Type B pancreatic cell (in vitro differentiated cells): ENCODE data around the gene ERGIC3. TPM values are rescaled to one million over a fixed set of nuclear protein-coding genes. Genes with fewer than 3 reads are reported as not detected.
A peak's percentile ranks its signal among the peaks of the same experiment; 100 is the strongest.

ENCODE experiments used
- DNase-seq: peaks from one replicate; pipeline ENCODE4 v3.0.0; 2021; ENCODE audit warnings: mixed read lengths; ENCODE audit not compliant: unreplicated experiment; ENCODE audit errors: extremely low spot score
- H3K27ac Mint-ChIP-seq: 2 replicates; pipeline ENCODE4 v1.8.0; 2021; ENCODE audit warnings: mild to moderate bottlenecking, mixed read lengths
- H3K27me3 Mint-ChIP-seq: 2 replicates; pipeline ENCODE4 v1.8.0; 2021; ENCODE audit warnings: mixed read lengths
- H3K36me3 Mint-ChIP-seq: 2 replicates; pipeline ENCODE4 v1.8.0; 2021; ENCODE audit warnings: mixed read lengths
- H3K4me1 Mint-ChIP-seq: one replicate; pipeline ENCODE4 v1.8.0; 2021; ENCODE audit warnings: mixed read lengths; ENCODE audit not compliant: unreplicated experiment
- H3K4me3 Mint-ChIP-seq: 2 replicates; pipeline ENCODE4 v1.8.0; 2021; ENCODE audit warnings: mild to moderate bottlenecking, mixed read lengths
- H3K9me3 Mint-ChIP-seq: 2 replicates; pipeline ENCODE4 v1.8.0; 2021; ENCODE audit warnings: mixed read lengths
- long read RNA-seq: library from polyadenylated mRNA; unstranded; transcript quantifications from one replicate; pipeline ENCODE4 v2.0.0, GENCODE V29; 2020
- total RNA-seq: library from RNA; stranded (reverse); gene quantifications from 2 replicates; pipeline ENCODE4 v1.2.1, GENCODE V29; 2021; ENCODE audit warnings: low replicate concordance
- TF ChIP-seq, protein P1 (sequence below): fragments of 200-600 bp; sonication (generic); conservative IDR thresholded peaks from 2 replicates; pipeline ENCODE4 v1.5.0; 2021; ENCODE audit warnings: antibody characterized with exemption, mild to moderate bottlenecking

The ERGIC3 gene
- total RNA-seq: 264 and 288 TPM in 2 replicates
- long read RNA-seq, transcript ERGIC3-202 (13 exons, 1,359 nt): major isoform, 638 of 684 reads
- long read RNA-seq, partial matches to known transcripts: 9 of 684 reads
- long read RNA-seq, other reads (novel, unspliced or antisense): 35 of 684 reads

DNA sequence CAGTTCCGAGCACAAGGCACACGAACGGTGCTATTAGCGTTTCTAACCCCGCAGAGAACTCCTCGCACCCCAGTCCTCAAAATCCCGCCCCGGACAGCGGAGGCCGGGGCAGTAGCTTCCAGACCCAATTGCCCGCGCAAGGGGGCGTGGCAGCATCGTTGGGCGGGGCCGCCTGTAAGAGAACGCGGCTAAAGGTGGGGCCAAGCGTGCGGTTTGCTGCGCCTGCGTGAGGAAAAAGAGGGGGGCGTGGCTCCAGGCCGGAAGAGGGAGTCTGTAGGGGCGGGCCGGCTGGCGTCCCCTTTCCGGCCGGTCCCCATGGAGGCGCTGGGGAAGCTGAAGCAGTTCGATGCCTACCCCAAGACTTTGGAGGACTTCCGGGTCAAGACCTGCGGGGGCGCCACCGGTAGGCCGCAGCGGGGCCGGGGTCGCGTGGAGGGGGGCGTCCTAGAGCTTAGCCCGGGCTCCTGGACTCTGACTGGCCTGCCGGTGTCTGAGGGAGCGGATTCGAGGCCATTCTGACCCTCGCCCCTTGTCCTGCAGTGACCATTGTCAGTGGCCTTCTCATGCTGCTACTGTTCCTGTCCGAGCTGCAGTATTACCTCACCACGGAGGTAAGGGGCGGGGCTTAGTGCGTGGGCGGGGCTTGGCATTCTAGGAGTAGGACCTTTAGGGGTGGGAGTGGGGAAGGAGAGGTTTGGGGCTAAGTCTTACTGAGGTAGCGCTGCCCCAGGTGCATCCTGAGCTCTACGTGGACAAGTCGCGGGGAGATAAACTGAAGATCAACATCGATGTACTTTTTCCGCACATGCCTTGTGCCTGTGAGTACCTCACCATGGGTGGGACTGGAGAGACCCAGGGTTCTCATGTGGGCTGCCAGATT, at the start of gene ERGIC3:
Gene ERGIC3, plus strand, starts transcription at position 296 of the 880 bp plus-strand sequence. Its CDS starts 20 bp downstream, at position 316.
- Mint-ChIP-seq H3K27me3 (no peaks in the 10 kb centered on the region), H3K27ac (peak within 1 kb of the TSS; percentile 85), H3K36me3 (peaks cover 8% of the 10 kb centered on the region), H3K9me3 (no peaks in the 10 kb centered on the region), H3K4me3 (peak within 1 kb of the TSS; percentile 92), H3K4me1 (peaks cover 10% of the 10 kb centered on the region)
- DNase-seq: peak; percentile 98
- TF ChIP-seq, protein P1, sequence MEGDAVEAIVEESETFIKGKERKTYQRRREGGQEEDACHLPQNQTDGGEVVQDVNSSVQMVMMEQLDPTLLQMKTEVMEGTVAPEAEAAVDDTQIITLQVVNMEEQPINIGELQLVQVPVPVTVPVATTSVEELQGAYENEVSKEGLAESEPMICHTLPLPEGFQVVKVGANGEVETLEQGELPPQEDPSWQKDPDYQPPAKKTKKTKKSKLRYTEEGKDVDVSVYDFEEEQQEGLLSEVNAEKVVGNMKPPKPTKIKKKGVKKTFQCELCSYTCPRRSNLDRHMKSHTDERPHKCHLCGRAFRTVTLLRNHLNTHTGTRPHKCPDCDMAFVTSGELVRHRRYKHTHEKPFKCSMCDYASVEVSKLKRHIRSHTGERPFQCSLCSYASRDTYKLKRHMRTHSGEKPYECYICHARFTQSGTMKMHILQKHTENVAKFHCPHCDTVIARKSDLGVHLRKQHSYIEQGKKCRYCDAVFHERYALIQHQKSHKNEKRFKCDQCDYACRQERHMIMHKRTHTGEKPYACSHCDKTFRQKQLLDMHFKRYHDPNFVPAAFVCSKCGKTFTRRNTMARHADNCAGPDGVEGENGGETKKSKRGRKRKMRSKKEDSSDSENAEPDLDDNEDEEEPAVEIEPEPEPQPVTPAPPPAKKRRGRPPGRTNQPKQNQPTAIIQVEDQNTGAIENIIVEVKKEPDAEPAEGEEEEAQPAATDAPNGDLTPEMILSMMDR: no peak

- Mint-ChIP-seq H3K27ac (no peak overlapping the region), H3K4me3 (no peak overlapping the region), H3K27me3 (no peaks in the 10 kb centered on the region), H3K9me3 (no peaks in the 10 kb centered on the region), H3K36me3 (peaks cover 30% of the 10 kb centered on the region), H3K4me1 (no peaks in the 10 kb centered on the region)
- DNase-seq: no peak
- TF ChIP-seq, protein P1: no peak
Measured at GRCh38 chr20:35492352-35492751, 49.5 kb upstream of the ERGIC3 start.

DNA sequence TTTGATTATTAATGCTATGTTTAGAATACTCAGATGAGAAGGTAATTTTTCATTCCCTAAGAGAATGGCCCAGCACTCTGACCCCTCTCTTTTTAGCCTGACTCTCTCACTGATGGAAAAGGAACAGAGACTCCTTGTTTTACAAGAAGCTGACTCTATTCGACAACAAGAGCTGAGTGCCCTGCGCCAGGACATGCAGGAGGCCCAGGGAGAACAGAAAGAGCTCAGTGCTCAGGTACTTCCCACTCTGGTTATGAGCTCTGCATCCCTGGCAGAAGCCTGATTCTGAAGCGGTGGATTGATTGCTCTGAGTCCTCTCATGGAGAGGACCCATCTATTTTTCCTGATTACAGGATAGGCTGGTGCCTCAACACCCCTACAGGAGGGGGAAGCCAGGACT, 45.4 kb upstream of the ERGIC3 start:
- H3K36me3 Mint-ChIP-seq: peaks cover 21% of the 10 kb centered on the region
- H3K9me3 Mint-ChIP-seq: no peaks in the 10 kb centered on the region
- TF ChIP-seq, protein P1: no peak
- H3K27me3 Mint-ChIP-seq: no peaks in the 10 kb centered on the region
- no peak overlapping the region for H3K27ac Mint-ChIP-seq
- no peak for DNase-seq
- H3K4me3 Mint-ChIP-seq: no peak overlapping the region
- H3K4me1 Mint-ChIP-seq: no peaks in the 10 kb centered on the region

- TF ChIP-seq, protein P1: no peak
- no peak for DNase-seq
- H3K27ac Mint-ChIP-seq: no peak overlapping the region
- H3K4me3 Mint-ChIP-seq: no peak overlapping the region
- no peaks in the 10 kb centered on the region for H3K4me1 Mint-ChIP-seq
- H3K27me3 Mint-ChIP-seq: no peaks in the 10 kb centered on the region
- no peaks in the 10 kb centered on the region for H3K9me3 Mint-ChIP-seq
- peaks cover 17% of the 10 kb centered on the region for H3K36me3 Mint-ChIP-seq
Measured at GRCh38 chr20:35497320-35497719, 44.6 kb upstream of the ERGIC3 start.

GRCh38 chr20:35497780-35498189, 44.1 kb upstream of the ERGIC3 start:
- Mint-ChIP-seq H3K9me3 (no peaks in the 10 kb centered on the region), H3K4me3 (no peak overlapping the region), H3K4me1 (no peaks in the 10 kb centered on the region), H3K27ac (no peak overlapping the region), H3K27me3 (no peaks in the 10 kb centered on the region), H3K36me3 (peaks cover 17% of the 10 kb centered on the region)
- TF ChIP-seq, protein P1: no peak
- no peak for DNase-seq
